HUES6 (cell line): ENCODE measurements around the gene MAD1L1.

Experiments used
- H3K27ac ChIP-seq: 2 replicates; pipeline ENCODE4 v1.7.0; 2013; ENCODE audit warnings: low read depth, mild to moderate bottlenecking, low read length, inconsistent platforms
- H3K27me3 ChIP-seq: 2 replicates; pipeline ENCODE4 v1.6.1; 2013; ENCODE audit warnings: low read length; ENCODE audit not compliant: control insufficient read depth, insufficient read depth
- H3K36me3 ChIP-seq: 2 replicates; pipeline ENCODE4 v1.6.1; 2013; ENCODE audit warnings: low read length; ENCODE audit not compliant: control insufficient read depth, insufficient read depth
- H3K4me1 ChIP-seq: 2 replicates; pipeline ENCODE4 v1.6.1; 2013; ENCODE audit warnings: low read length; ENCODE audit not compliant: control insufficient read depth, insufficient read depth
- H3K4me3 ChIP-seq: 2 replicates; pipeline ENCODE4 v1.5.1; 2013; ENCODE audit warnings: low read depth, low read length
- H3K9ac ChIP-seq: one replicate; pipeline ENCODE4 v1.6.1; 2013; ENCODE audit warnings: mild to moderate bottlenecking, low read length
- H3K9me3 ChIP-seq: 2 replicates; pipeline ENCODE4 v1.6.1; 2013; ENCODE audit warnings: low read depth, low read length; ENCODE audit not compliant: control insufficient read depth, insufficient read depth

Gene MAD1L1

GRCh38 chr7:2110610-2111396 lies 121.9 kb downstream of the MAD1L1 start:
- Histone ChIP-seq H3K4me1 (peaks cover 47% of the 10 kb centered on the region), H3K27me3 (no peaks in the 10 kb centered on the region), H3K4me3 (no peak overlapping the region), H3K9me3 (no peaks in the 10 kb centered on the region), H3K27ac (0 out of 2 replicates have a peak overlapping the region, but pooled peaks have one; percentile 14), H3K9ac (no peak overlapping the region), H3K36me3 (0 out of 2 replicates have a peak, but pooled peaks cover 3% of the 10 kb centered on the region)

GRCh38 chr7:2109936-2110609 lies 122.7 kb downstream of the MAD1L1 start:
- 0 out of 2 replicates have a peak, but pooled peaks cover 3% of the 10 kb centered on the region for H3K36me3 ChIP-seq
- peaks cover 53% of the 10 kb centered on the region for H3K4me1 ChIP-seq
- H3K27me3 ChIP-seq = no peaks in the 10 kb centered on the region
- no peak overlapping the region for H3K9ac ChIP-seq
- no peak overlapping the region for H3K27ac ChIP-seq
- no peaks in the 10 kb centered on the region for H3K9me3 ChIP-seq
- no peak overlapping the region for H3K4me3 ChIP-seq

GRCh38 chr7:2109251-2109872 lies 123.4 kb downstream of the MAD1L1 start:
- H3K27me3 ChIP-seq = no peaks in the 10 kb centered on the region
- H3K27ac ChIP-seq = no peak overlapping the region
- H3K36me3 ChIP-seq = 0 out of 2 replicates have a peak, but pooled peaks cover 3% of the 10 kb centered on the region
- no peak overlapping the region for H3K4me3 ChIP-seq
- H3K9ac ChIP-seq = no peak overlapping the region
- peaks cover 60% of the 10 kb centered on the region for H3K4me1 ChIP-seq
- H3K9me3 ChIP-seq = no peaks in the 10 kb centered on the region

GRCh38 chr7:2108501-2109250 lies 124.1 kb downstream of the MAD1L1 start:
- no peak overlapping the region for H3K9ac ChIP-seq
- H3K27me3 ChIP-seq = no peaks in the 10 kb centered on the region
- peak overlapping the region; percentile 37; the same call in 1 of the 2 replicates for H3K27ac ChIP-seq
- no peaks in the 10 kb centered on the region for H3K9me3 ChIP-seq
- H3K36me3 ChIP-seq = no peaks in the 10 kb centered on the region
- peaks cover 66% of the 10 kb centered on the region for H3K4me1 ChIP-seq
- H3K4me3 ChIP-seq = no peak overlapping the region

- H3K36me3 ChIP-seq = no peaks in the 10 kb centered on the region
- H3K27me3 ChIP-seq = no peaks in the 10 kb centered on the region
- no peak overlapping the region for H3K9ac ChIP-seq
- H3K27ac ChIP-seq = no peak overlapping the region
- H3K9me3 ChIP-seq = no peaks in the 10 kb centered on the region
- peaks cover 68% of the 10 kb centered on the region for H3K4me1 ChIP-seq
- no peak overlapping the region for H3K4me3 ChIP-seq
Measured at GRCh38 chr7:2108071-2108455, 124.7 kb downstream of the MAD1L1 start.

- Histone ChIP-seq H3K9me3 (no peaks in the 10 kb centered on the region), H3K27me3 (no peaks in the 10 kb centered on the region), H3K9ac (no peak overlapping the region), H3K4me3 (no peak overlapping the region), H3K4me1 (peaks cover 68% of the 10 kb centered on the region), H3K36me3 (no peaks in the 10 kb centered on the region), H3K27ac (no peak overlapping the region)
Measured at GRCh38 chr7:2107386-2108070, 125.2 kb downstream of the MAD1L1 start.

GRCh38 chr7:2106924-2107323 lies 125.8 kb downstream of the MAD1L1 start:
- Histone ChIP-seq H3K36me3 (no peaks in the 10 kb centered on the region), H3K4me1 (peaks cover 68% of the 10 kb centered on the region), H3K27ac (0 out of 2 replicates have a peak overlapping the region, but pooled peaks have one; percentile 34), H3K9me3 (no peaks in the 10 kb centered on the region), H3K9ac (no peak overlapping the region), H3K27me3 (no peaks in the 10 kb centered on the region), H3K4me3 (no peak overlapping the region)

- Histone ChIP-seq H3K27me3 (no peaks in the 10 kb centered on the region), H3K9ac (no peak overlapping the region), H3K4me3 (no peak overlapping the region), H3K9me3 (no peaks in the 10 kb centered on the region), H3K36me3 (no peaks in the 10 kb centered on the region), H3K27ac (0 out of 2 replicates have a peak overlapping the region, but pooled peaks have one; percentile 34), H3K4me1 (peaks cover 65% of the 10 kb centered on the region)
Measured at GRCh38 chr7:2106440-2106839, 126.3 kb downstream of the MAD1L1 start.

GRCh38 chr7:2105917-2106316 lies 126.8 kb downstream of the MAD1L1 start:
- H3K27ac ChIP-seq = no peak overlapping the region
- no peaks in the 10 kb centered on the region for H3K9me3 ChIP-seq
- no peaks in the 10 kb centered on the region for H3K27me3 ChIP-seq
- no peak overlapping the region for H3K4me3 ChIP-seq
- peaks cover 60% of the 10 kb centered on the region for H3K4me1 ChIP-seq
- no peak overlapping the region for H3K9ac ChIP-seq
- no peaks in the 10 kb centered on the region for H3K36me3 ChIP-seq

- H3K4me1 ChIP-seq = peaks cover 53% of the 10 kb centered on the region
Measured at GRCh38 chr7:2105280-2105679, 127.5 kb downstream of the MAD1L1 start.

More at GRCh38 chr7:2105280-2105679, 127.5 kb downstream of the MAD1L1 start:
- Histone ChIP-seq H3K9ac (peak overlapping the region; percentile 6), H3K4me3 (no peak overlapping the region), H3K27ac (no peak overlapping the region), H3K27me3 (no peaks in the 10 kb centered on the region), H3K9me3 (no peaks in the 10 kb centered on the region), H3K36me3 (no peaks in the 10 kb centered on the region)
